HUES64 (cell line): ENCODE data around the gene ZDHHC14.

Source experiments
- H3K27ac ChIP-seq: 2 replicates; pipeline ENCODE4 v1.7.0; 2013; ENCODE audit warnings: low read depth, low read length, inconsistent platforms
- H3K27me3 ChIP-seq: 2 replicates; pipeline ENCODE4 v1.6.1; 2013; ENCODE audit warnings: mild to moderate bottlenecking, low read length; ENCODE audit not compliant: insufficient read depth
- H3K36me3 ChIP-seq: 2 replicates; pipeline ENCODE4 v1.6.1; 2013; ENCODE audit warnings: mild to moderate bottlenecking, low read length; ENCODE audit not compliant: insufficient read depth
- H3K4me1 ChIP-seq: 2 replicates; pipeline ENCODE4 v1.6.1; 2013; ENCODE audit warnings: mild to moderate bottlenecking, low read length, moderate library complexity; ENCODE audit not compliant: insufficient read depth
- H3K4me3 ChIP-seq: 2 replicates; pipeline ENCODE4 v1.5.1; 2013; ENCODE audit warnings: mild to moderate bottlenecking, low read length, moderate library complexity
- H3K9ac ChIP-seq: 2 replicates; pipeline ENCODE4 v1.6.1; 2013; ENCODE audit warnings: mild to moderate bottlenecking, low read depth, low read length
- H3K9me3 ChIP-seq: 2 replicates; pipeline ENCODE4 v1.6.1; 2013; ENCODE audit warnings: low read depth, low read length; ENCODE audit not compliant: insufficient read depth
- WGBS: fragments of 150-250, 120-280 bp; methylation state at CpG from one replicate; pipeline ENCODE4 v1.1.7; 2013; ENCODE audit warnings: missing lambda C conversion rate; 5-methylcytosine and 5-hydroxymethylcytosine counted together

The ZDHHC14 gene

GRCh38 chr6:157649311-157650260 is 268.6 kb downstream of the ZDHHC14 start:
- Histone ChIP-seq H3K4me1 (peaks cover 8% of the 10 kb centered on the region; the same call in 1 of the 2 replicates), H3K27ac (no peak overlapping the region), H3K9me3 (no peaks in the 10 kb centered on the region), H3K27me3 (no peaks in the 10 kb centered on the region), H3K36me3 (no peaks in the 10 kb centered on the region), H3K4me3 (no peak overlapping the region), H3K9ac (no peak overlapping the region)
- 94% methylated on average over 25 of the region's 25 CpGs for WGBS

- peaks cover 8% of the 10 kb centered on the region; the same call in 1 of the 2 replicates for H3K4me1 ChIP-seq
- no peaks in the 10 kb centered on the region for H3K36me3 ChIP-seq
- no peak overlapping the region for H3K9ac ChIP-seq
- H3K27ac ChIP-seq, result no peak overlapping the region
- H3K27me3 ChIP-seq, result no peaks in the 10 kb centered on the region
- WGBS, result 93% methylated on average over 12 of the region's 12 CpGs
- no peaks in the 10 kb centered on the region for H3K9me3 ChIP-seq
- no peak overlapping the region for H3K4me3 ChIP-seq
These were observed 269.3 kb downstream of the ZDHHC14 start for GRCh38 chr6:157650261-157650640.

- Histone ChIP-seq H3K27me3 (no peaks in the 10 kb centered on the region), H3K9me3 (no peaks in the 10 kb centered on the region), H3K4me3 (no peak overlapping the region), H3K4me1 (peaks cover 8% of the 10 kb centered on the region; the same call in 1 of the 2 replicates), H3K9ac (no peak overlapping the region), H3K36me3 (no peaks in the 10 kb centered on the region), H3K27ac (no peak overlapping the region)
- 91% methylated on average over 7 of the region's 7 CpGs for WGBS
These were observed 269.8 kb downstream of the ZDHHC14 start for GRCh38 chr6:157650801-157651200.

GRCh38 chr6:157651731-157652490 is 270.9 kb downstream of the ZDHHC14 start:
- no peaks in the 10 kb centered on the region for H3K27me3 ChIP-seq
- no peaks in the 10 kb centered on the region for H3K9me3 ChIP-seq
- H3K36me3 ChIP-seq, result no peaks in the 10 kb centered on the region
- H3K9ac ChIP-seq, result no peak overlapping the region
- 89% methylated on average over 13 of the region's 13 CpGs for WGBS
- peaks cover 8% of the 10 kb centered on the region; the same call in 1 of the 2 replicates for H3K4me1 ChIP-seq
- H3K27ac ChIP-seq, result no peak overlapping the region
- H3K4me3 ChIP-seq, result no peak overlapping the region

- WGBS, result 94% methylated on average over 18 of the region's 18 CpGs
- H3K36me3 ChIP-seq, result no peaks in the 10 kb centered on the region
These were observed 271.8 kb downstream of the ZDHHC14 start for GRCh38 chr6:157652601-157653363.

GRCh38 chr6:157653521-157653920 is 272.5 kb downstream of the ZDHHC14 start:
- H3K4me1 ChIP-seq, result peaks cover 5% of the 10 kb centered on the region; the same call in 1 of the 2 replicates
- H3K9me3 ChIP-seq, result no peaks in the 10 kb centered on the region
- H3K27me3 ChIP-seq, result no peaks in the 10 kb centered on the region
- H3K27ac ChIP-seq, result no peak overlapping the region
- no peak overlapping the region for H3K4me3 ChIP-seq
- H3K9ac ChIP-seq, result no peak overlapping the region
- WGBS, result 93% methylated on average over 16 of the region's 16 CpGs
- no peaks in the 10 kb centered on the region for H3K36me3 ChIP-seq

More at GRCh38 chr6:157652601-157653363, 271.8 kb downstream of the ZDHHC14 start:
- Histone ChIP-seq H3K27ac (no peak overlapping the region), H3K9me3 (no peaks in the 10 kb centered on the region), H3K27me3 (no peaks in the 10 kb centered on the region), H3K4me3 (no peak overlapping the region), H3K9ac (no peak overlapping the region), H3K4me1 (peaks cover 8% of the 10 kb centered on the region; the same call in 1 of the 2 replicates)

GRCh38 chr6:157655139-157655538 is 274.1 kb downstream of the ZDHHC14 start:
- 93% methylated on average over 8 of the region's 8 CpGs for WGBS
- H3K4me3 ChIP-seq, result no peak overlapping the region
- no peak overlapping the region for H3K9ac ChIP-seq
- H3K36me3 ChIP-seq, result no peaks in the 10 kb centered on the region
- no peak overlapping the region for H3K27ac ChIP-seq
- H3K27me3 ChIP-seq, result no peaks in the 10 kb centered on the region
- no peaks in the 10 kb centered on the region for H3K4me1 ChIP-seq
- no peaks in the 10 kb centered on the region for H3K9me3 ChIP-seq

GRCh38 chr6:157656437-157656997 is 275.5 kb downstream of the ZDHHC14 start:
- WGBS, result 96% methylated on average over 7 of the region's 7 CpGs
- Histone ChIP-seq H3K9me3 (no peaks in the 10 kb centered on the region), H3K36me3 (no peaks in the 10 kb centered on the region), H3K9ac (no peak overlapping the region), H3K4me3 (no peak overlapping the region), H3K27ac (no peak overlapping the region), H3K4me1 (no peaks in the 10 kb centered on the region), H3K27me3 (no peaks in the 10 kb centered on the region)

- Histone ChIP-seq H3K9ac (no peak overlapping the region), H3K4me1 (no peaks in the 10 kb centered on the region), H3K9me3 (no peaks in the 10 kb centered on the region), H3K27me3 (no peaks in the 10 kb centered on the region), H3K4me3 (no peak overlapping the region), H3K36me3 (no peaks in the 10 kb centered on the region), H3K27ac (no peak overlapping the region)
- WGBS, result 98% methylated on average over 5 of the region's 5 CpGs
These were observed 276.8 kb downstream of the ZDHHC14 start for GRCh38 chr6:157657754-157658153.

- Histone ChIP-seq H3K27me3 (no peaks in the 10 kb centered on the region), H3K9ac (no peak overlapping the region), H3K9me3 (no peaks in the 10 kb centered on the region), H3K4me1 (no peaks in the 10 kb centered on the region), H3K27ac (no peak overlapping the region), H3K4me3 (no peak overlapping the region), H3K36me3 (no peaks in the 10 kb centered on the region)
- 94% methylated on average over 4 of the region's 4 CpGs for WGBS
These were observed 277.3 kb downstream of the ZDHHC14 start for GRCh38 chr6:157658301-157658700.
